Medulla oblongata (tissue), 1 donor: ENCODE measurements around the gene SERPINB6.
A peak's percentile ranks its signal among the peaks of the same experiment; 100 is the strongest.
"Not testable (repeated sequence)": the region's sequence is repeated elsewhere in the genome, so short reads cannot be mapped to it uniquely, and the experiment has no call there.

ENCODE experiments used
- DNase-seq: peaks from one replicate; pipeline ENCODE4 v3.0.0-alpha.2; 2015; ENCODE audit errors: extremely low spot score

The SERPINB6 gene

DNA sequence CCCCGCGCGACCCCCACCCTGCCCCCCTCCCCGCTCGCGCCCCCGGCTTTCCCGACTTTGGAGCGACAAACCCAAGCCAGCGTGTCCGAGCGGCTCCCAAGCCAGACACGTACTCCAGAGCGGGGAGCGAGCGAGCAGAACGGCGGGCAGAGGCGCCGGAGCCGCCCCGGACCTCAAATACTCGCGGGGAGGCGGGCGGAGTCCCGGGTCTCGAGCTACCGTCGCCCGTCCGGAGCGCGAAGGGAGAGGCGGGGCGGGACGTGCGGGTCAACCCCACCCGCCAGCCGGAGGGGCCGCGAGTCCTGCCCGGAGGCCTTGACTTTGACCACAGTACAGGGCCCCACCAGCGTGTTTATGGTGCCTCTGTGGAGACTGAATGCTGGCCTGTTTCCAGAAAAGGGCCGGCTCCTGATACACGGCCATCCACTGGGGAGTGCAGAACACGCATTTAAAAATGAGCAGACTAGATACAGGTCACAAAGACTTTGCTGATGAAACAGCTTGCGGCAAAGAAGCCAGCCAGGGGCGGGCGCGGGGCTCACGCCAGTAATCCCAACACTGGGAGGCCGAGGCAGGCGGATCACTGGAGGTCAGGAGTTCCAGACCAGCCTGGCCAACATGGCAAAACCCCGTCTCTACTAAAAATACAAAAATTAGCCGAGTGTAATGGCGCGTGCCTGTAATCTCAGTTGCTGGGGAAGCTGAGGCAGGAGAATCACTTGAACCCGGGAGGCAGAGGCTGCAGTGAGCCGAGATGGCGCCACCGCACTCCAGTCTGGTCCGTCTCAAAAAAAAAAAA is at the start of gene SERPINB6:
Gene SERPINB6, minus strand, starts transcription at position 148 of the 799 bp plus-strand sequence. CDS start 12,235 bp downstream, outside the sequence.
- DNase-seq: peak; percentile 83

DNA sequence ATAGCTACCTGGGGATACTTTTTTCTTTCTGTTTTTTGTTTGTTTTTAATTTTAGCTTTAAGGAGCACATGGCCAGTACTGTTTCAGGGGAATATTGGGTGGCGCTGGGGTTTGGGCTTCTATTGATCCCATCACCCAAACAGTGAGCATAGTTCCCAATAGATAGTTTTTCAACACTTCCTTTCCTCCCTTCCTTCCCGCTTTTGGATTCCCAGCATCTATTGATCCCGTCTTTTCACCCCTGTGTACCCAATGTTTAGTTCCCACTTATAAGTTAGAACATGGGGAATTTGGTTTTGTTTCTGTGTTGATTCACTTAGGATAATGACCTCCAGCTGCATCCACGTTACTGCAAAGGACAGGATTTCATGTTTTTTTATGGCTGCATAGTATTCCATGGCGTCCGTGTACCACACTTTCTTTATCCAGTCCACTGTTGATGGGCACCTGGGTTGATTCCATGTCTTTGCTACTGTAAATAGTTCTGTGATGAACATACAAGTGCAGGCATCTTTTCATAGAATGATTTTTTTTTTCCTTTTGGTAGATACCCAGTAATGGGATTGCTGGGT is 48.5 kb upstream of the SERPINB6 start:
- DNase-seq: no peak

DNA sequence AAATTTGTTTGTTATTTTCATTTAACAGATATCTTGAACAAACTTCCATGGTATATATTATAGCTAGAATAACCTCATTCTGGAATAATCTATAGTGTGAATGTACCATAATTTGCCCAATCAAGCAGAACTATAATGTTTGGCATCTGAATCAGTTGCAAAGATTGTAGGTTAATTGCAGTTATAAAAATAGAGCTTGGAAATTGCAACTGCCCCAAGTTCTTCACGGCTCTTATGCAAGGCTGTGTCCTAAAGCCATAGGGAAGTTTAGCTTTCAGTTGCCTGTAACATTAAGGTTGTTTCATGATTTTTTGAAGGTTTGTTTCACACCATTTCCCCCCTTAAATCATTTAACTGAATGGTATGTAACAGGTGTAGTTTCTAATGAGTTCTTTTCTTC is 47.7 kb upstream of the SERPINB6 start:
- DNase-seq: no peak

DNA sequence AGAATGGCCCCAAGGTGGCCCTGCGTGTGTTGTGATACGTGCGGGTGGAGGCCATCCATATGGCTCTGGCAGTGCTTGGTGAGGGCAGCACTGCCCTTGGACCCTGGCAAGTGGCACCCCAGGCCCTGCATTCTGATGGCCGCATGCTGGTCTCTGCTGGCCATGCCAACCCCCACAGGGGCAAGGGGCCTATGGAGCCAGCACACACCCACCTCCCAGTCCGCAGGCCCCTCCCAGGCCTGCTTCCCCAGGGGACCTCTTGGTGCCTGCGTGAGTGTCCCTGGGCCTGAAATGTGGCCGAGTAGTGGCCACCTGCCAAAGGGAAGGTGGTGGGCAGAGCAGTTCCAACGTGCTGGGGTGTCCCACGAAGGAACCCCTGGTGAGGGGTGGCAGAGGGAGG is 45.9 kb upstream of the SERPINB6 start:
- DNase-seq: no peak

DNA sequence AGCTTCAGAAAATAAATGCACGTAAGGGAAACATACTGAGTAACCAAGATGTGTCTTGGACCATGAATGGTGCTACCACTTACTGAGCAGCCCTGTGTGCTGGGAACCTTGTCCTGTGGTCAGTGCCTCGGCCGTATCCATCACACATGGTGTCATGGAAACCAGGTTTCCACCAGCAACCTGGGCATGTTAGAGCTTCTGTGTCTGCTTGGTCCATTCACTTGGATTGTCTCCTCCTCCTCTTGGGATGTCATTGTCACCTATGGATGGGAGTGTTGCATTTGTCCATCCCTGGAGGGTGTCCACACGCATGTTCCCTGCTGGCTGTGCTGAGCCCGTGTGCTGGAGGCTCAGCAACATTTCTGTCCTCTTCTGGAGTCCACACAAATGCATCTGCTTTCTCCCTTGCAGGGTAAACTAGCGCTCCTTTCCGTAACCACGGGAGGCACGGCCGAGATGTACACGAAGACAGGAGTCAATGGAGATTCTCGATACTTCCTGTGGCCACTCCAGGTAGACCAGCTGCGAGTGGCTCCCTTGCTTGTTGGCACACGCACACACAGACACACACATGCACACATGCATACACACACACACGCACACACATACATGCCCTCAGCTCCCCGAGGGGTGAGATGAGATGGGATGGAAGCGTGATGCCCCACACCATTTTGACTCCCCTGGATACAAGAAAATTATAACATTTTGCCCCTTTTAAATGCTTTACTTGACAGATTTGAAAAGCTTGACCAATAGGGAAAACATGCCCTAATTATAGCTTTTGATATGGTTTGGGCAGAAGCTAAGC is 45.3 kb upstream of the SERPINB6 start:
- no peak for DNase-seq

DNA sequence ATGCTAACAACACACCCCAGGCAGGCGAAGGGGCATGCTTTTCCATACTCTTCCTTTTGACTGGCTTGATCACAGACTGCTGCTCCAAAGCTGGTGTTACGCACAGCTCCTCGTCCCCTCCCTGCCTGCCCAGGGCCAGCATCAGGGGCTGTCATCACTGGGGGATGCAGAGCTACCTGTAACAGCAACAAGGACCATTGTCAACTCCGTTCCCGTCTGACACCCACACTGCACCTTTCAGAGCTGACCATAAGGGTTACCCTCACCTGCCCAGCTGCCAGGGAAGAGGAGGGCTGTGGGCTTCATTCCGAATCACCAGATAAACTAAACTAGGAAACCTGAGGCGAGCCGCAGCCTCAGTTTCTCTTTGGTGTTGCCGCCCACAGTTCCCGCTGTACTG is 43.8 kb upstream of the SERPINB6 start:
- no peak for DNase-seq

DNA sequence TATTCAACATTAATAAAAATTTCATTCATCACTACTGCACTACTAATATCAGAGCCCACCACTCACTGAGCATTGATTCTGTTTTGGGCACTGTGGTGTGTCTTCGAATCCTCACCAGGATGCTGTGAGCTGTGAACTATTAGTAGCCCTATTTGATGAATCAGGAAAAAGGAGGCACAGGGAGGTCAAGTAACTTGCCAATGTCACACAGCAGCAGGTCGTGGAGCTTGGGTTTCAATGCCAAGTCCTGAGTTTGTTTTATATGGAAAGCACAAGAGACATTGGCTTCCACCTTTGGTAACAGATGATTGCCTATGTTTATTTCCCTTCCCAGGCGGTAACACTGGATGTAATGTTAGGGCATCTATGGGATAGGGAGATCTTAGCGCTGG is 43.3 kb upstream of the SERPINB6 start:
- DNase-seq: no peak

DNA sequence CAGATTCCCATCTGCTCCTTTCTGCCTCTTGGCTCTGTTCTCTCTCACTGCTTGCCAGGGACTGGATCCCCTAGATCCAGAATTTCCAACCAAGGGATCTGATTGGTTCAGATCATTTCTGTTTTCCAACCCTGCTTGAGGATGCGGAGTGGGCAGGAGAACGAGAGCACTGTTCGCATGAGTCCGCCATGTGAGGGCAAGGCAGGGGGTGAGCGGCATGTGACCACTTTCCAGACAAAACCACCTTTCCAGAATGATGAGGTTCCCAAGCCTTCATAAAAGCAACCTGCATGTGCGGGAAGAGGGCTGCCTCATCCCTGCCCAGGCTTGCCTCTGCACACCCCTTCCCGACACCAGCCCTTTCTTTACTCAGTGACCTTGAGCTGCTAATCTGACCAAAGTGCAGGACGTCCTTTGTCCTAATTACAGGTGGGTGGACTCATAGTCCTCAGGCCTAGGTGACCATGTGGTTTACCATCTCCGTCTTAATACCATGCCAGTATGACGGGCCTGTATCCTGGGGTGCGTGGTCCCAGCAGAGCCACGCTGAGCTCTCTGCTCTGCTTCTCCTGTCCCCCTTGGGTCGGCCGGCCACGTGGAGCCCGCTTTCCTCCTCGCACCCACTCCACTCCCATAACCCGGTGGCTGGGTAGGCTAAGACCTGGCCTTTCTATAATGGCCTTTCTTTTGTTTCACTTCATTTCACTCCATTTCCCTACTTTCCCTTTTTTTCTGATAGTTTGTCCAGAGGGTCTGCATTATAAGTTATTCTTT is 42.7 kb upstream of the SERPINB6 start:
- DNase-seq: no peak

DNA sequence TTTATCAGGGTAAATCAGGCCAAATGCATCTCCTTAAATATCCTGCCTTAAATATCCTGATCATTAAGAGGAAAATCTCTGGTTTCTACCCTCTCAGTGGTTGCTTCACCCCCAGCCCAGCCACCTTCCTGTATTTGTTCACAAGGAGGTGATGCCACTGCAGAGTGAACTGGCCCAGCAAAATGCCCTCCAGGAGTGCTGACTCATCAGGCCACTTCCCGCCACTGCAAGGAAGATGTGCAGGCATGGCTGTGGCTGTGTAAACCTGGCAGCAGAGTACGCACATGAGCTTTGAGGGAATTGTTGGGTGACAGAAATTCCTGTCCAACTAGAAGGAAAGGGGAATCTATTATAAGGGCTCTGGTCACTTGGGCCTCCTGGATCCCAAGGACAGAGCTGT is 42.1 kb upstream of the SERPINB6 start:
- DNase-seq: no peak

DNA sequence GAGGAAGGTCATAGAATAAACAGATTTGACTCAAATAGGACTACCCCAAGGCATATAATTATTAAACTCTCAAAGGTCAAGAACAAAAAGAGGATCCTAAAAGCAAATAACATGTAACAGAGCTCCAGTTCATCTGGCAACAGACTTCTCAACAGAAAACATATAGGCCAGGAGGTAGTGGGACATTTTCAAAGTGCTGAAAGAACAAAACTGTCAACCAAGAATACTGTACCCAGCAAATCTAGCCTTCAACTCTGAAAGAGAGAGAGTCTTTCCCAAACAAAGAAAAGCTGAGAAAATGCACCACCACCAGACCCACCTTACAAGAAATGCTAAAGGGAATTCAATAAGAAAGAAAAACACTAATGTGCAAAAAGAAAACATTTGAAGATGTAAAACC is 40.2 kb upstream of the SERPINB6 start:
- DNase-seq: no peak

DNA sequence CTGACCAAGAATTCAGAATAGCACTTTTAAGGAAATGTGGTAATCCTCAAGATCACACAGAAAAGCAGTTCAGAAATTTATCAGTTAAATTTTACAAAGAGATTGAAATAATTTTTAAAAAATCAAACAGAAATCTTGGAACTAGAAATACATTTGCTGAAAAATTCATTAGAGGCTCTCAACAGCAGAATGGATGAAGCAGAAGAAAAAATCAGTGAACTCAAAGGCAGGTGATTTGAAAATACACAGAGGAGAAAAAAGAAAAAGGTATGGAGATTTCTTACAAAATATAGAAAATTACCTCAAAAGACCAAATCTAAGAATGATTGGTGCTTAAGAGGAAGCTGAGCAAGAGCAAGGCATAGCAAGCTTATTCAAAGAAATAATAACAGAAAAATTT is 39.8 kb upstream of the SERPINB6 start:
- no peak for DNase-seq

DNA sequence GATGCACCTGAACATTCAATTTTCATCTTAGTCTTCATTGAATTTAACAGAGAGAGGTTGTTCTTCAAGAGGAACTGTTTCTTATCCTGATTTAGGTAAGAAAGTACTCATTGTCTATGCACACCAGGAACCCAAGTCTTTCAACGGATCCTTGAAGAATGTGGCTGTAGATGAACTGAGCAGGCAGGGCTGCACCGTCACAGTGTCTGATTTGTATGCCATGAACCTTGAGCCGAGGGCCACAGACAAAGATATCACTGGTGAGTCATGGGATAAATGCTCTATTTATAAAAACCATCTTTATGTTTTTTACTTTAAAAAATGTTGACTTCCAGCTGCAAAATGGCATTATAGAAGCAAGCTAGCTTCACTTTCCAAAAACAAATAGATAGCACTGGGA is 38.6 kb upstream of the SERPINB6 start:
- DNase-seq: no peak

DNA sequence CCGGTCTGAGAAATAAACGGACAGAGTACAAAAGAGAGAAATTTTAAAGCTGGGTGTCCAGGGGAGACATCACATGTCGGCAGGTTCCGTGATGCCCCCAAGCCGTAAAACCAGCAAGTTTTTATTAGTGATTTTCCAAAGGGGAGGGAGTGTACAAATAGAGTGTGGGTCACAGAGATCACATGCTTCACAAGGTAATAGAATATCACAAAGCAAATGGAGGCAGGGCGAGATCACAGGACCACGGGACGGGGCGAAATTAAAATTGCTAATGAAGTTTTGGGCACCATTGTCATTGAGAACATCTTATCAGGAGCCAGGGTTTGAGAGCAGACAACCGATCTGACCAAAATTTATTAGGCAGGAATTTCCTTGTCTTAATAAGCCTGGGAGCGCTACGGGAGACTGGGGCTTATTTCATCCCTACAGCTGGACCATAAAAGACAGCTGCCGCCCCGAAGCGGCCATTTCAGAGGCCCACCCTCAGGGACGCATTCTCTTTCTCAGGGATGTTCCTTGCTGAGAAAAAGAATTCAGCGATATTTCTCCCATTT is 37.4 kb upstream of the SERPINB6 start:
- DNase-seq: not testable (repeated sequence)

DNA sequence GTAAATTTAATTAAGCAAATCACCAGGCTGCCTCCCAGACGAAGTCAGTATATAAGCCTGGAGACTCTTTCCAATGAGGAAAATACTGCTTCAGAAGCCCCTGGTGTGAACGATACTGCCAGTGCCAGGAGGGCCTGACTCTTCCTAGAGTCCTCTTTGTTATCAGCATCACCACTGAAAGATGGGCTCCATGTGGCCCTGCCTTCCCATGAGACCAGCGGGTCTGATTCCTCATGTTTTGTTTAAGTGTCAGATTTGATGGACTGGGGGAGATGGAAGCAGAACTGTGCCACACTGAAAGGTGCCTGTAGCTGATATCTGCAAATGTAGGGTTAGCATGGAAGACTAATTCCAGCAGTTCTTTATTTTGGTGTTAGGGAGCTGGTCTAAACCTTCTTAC is 36.2 kb upstream of the SERPINB6 start:
- DNase-seq: no peak

DNA sequence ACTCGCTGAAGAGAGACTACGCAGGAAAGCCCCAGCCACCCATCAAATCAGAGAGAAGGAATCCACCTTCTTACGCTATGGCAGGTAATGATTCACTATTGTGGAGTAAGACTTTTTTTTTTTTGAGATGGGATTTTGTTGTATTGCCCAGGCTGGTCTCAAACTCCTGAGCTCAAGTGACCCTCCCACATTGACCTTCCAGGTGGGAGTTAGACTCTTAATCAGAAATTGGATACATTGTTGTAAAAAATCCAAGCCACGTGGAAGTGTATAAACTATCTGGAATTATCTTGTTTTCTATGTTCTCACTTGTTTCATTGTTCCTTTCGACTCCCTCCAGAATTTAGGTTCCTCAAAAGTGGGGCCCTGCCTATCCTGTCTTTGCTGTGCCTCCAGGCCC is 35.1 kb upstream of the SERPINB6 start:
- no peak for DNase-seq

DNA sequence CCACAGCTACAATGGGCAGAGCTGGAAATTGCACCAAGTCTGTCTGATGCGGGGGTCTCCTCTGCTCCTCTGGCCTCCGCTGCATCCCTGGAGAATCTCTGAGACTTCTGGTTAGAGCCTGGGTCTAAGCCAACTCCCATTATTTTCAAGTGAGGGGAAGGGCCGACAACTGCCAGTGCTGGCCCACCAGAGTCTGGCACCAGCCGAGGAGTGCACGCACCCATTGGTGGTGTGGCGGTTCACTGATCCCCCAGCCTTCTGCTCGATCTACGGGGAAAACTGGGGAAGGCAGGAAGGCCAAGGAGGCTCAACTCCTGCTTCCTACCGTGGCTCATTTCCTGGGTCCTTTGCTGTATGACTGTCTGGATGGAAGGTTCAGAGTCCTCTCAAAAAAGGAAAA is 34.5 kb upstream of the SERPINB6 start:
- DNase-seq: no peak

DNA sequence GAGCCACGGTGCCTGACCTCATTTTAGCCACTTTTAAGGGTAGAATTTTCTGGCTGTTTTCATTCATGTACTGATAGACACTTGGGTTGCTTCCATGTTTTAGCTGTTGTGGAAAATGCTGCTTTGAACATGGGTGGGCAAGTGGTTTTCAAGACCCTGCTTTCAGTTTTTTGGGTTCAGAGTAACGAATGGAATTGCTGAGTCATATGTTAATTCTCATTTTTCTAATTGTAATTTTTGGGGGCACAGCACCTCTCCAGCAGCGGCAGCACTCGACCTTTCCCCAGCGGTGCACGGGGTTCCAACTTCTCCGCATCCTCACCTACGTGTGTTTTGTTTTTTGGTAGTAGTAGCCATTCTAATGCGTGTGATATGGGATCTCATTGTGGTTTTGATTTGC is 33.7 kb upstream of the SERPINB6 start:
- DNase-seq: no peak

DNA sequence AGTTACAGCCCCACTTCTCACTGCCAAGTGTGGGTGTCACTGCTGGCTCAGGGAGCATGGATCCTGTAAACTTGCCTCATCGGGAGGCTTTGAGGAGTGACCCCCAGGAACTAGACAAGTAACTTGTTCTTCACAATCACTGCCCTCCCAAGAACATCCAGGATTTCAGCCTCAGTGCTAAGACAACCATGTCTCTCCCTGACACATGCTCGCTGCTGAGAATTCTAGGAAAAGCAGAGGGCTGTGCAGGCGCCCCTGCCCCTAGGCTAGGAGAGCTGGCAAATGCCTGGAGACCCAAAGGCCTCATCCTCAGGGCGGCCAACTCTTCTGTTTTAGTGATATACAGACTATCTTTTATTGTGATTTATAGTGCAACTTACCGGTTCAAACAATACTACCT is 31.9 kb upstream of the SERPINB6 start:
- DNase-seq: not testable (repeated sequence)

DNA sequence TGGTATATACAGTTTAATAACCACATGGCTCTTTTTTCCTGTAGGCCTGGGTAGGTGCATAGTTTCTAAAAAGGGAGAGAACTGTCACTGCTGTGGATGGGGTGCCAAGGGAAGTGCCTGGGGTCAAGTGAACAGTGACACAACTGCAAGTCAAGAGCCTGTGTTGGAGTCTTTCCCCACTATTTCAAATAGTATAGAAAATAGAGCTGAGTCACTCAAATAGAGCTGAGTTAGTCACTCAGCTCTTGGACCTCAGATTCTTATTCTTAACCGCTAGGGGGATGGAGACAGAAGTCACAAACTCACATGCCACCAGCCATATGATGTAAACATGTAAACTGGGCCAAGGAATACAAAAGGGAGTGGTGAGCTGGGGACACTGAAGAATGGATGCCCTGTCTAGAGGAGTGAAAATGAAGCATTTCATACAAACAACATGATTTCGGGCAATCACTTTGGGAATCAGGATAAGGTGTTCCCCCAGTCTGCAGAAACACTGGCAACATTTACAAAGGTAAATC is 30.5 kb upstream of the SERPINB6 start:
- peak; percentile 67 for DNase-seq

DNA sequence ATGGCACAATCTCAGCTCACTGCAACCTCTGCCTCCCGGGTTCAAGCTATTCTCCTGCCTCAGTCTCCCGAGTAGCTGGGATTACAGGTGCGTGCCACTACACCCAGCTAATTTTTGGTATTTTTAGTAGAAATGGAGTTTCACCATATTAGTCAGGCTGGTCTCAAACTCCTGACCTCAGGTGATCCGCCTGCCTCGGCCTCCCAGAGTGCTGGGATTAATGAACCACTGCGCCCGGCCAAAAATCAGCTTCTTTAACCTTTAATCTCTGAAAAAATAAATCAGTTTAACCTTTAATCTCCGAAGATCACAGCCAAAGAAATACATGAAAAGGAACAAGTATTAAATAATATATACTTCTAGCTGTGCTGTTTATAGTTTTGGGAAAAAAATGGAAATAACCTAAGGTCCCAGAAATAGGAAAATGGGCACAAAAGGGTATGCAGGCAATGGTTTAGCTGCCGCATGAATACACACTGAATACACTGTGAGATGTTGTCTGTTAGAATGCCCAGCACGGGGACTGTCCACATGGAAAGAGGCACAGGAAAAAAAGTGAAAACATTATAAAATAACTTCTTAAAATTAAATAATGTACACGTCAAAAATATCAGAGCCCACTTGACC is 29.9 kb upstream of the SERPINB6 start:
- no peak for DNase-seq
